Measurements from ENCODE around the gene ZNF487.

The ZNF487 gene

GRCh38 chr10:43524434-43525247, 87.7 kb downstream of the ZNF487 start:
- DNase-seq (ENCODE audit: low read depth in 2 of 2): no peak
